Activated naive CD4-positive, alpha-beta T cell treated with anti-CD3 and anti-CD28 coated beads, Interleukin-2, amount 50 U/mL, for 16 hours (primary cell): Measurements from ENCODE around the gene MCM6.
"Not testable (repeated sequence)": the region's sequence is repeated elsewhere in the genome, so short reads cannot be mapped to it uniquely, and the experiment has no call there.

Experiments used
- DNase-seq: peaks from one replicate; pipeline ENCODE4 v3.0.0-alpha.2; 2020

MCM6 gene

DNA sequence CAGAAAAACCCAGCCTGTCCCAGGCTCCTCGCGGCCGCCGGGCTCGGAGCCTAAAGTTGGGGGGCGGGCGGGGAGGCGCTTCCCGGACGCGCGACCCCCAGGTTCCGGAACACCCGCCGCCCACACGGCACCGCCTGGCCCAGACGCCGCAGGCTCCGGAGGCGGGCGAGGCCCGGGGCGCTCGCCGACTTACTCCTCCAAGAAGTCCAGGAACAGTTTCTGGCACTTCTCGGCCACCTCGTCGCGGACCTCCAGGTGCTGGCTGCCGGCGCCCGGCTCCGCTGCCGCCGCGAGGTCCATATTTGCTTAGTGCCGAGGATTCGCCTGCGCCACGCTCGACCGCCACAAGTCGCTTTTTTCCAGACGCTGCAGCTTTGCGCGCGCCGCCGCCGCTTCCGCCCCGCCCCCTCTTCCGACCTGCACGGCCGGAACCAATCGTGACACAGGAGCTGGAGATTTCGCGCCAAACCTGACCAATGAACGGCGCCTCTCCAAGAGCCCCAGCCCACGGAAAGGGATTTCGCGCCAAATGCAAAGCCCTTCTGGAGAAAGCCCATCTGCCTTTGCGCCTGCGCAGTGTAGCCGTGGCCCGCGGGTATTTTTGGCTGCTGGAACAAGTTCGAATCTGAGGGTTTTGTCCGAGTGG lies at the start of gene MCM6:
TSS of gene MCM6 (minus strand) at position 378 of the 646 bp plus-strand sequence. CDS start at position 300, 78 bp downstream.
- peak; percentile 99 for DNase-seq

DNA sequence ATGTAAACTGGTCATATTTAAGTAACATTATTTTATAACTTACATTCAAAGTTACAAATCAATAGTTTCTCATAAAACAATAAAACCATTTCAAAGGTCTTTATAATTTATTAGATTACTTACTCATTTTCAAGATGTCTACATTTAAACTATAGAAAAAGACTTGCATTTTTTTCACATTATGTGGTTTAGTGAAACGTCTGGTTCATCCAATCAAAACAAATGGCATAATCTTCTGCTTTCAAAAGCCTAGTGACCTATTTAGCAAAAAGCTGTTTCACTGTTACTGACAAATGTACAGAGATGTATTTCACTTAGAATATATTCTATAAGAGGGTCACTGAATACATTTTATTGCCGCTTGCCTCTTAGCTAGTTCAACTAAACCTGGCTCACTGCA lies 49.3 kb upstream of the MCM6 start:
- DNase-seq: no peak

DNA sequence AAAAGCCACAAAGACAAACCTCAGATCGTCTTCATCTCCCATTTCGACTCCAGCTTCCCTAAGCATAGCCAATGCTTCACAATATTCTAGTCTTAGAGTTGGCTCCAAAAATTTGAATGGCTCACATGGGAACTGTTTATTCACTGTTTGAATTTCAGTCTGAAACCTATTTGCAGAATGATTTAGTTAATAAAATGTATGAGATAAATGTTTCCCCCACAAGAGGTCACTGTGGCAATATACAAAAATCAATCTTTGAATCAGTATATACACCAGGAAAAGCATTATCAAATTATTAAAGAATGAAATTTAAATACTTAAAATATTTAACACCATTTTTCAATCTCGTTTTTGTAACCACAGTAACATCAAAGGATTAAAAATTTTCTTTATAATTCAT lies 40.0 kb upstream of the MCM6 start:
- no peak for DNase-seq

DNA sequence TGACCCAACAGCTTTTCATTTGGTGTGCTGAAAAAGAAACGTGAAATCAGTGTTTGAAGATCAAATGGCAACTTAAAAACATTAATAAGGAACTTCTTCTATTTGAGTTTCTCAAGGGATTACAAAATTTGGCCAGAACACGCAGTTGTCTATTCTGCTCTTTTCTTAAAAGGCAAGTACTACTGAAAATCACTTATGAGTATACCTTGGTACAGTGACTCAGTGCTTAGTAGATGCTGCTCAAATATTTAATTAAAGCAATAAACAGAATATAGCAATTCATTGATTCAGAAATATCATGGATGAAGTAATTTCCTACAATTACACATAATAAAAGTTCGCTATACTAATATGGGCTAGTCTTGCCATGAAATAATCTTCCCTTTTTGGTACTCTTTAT lies 38.2 kb upstream of the MCM6 start:
- DNase-seq: no peak

DNA sequence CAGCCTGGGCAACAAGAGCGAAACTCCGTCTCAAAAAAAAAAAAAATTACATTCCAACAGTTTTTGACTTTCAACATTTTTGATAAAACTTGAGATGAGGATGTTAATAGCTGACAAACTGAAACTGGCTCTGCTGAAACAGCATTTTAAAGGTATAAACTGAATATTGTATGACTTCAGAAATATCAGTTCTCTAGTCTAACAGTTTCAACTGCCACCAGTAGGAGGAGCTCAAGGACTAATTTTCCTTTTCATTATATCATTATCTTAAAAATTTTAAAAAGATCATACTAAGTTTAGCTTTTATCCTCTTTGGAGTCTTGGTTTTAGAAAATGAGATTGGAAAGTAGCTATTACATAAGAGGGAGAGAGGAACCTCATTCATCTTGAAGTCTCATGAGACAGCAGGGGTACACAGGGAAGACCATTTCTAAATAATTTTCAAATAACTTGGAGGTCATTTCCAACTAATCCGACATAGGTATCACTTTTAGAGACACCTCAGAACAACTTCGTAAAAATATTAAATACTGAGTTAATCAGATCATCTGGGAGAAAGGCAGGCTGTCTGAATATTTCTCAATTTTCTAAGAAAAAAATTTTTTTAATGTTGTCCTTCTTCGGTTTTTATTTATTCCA lies 37.6 kb upstream of the MCM6 start:
- DNase-seq: peak; percentile 22

DNA sequence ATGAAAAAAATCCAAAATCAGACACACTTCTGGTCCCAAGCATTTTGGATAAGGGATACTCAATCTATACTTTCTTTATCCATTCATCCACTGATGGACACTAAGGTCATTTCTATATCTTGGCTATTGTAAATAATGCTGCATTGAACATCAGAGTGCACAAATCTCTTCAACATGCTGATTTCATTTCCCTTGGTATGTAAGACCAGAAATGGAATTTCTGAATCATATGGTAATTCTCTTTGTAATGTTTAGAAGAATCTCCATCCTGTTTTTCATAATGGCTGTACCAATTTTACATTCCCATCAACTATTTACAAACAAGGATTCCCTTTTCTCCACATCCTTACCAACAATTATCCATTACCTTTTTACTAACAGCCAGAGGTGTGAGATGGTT lies 33.7 kb upstream of the MCM6 start:
- no peak for DNase-seq

DNA sequence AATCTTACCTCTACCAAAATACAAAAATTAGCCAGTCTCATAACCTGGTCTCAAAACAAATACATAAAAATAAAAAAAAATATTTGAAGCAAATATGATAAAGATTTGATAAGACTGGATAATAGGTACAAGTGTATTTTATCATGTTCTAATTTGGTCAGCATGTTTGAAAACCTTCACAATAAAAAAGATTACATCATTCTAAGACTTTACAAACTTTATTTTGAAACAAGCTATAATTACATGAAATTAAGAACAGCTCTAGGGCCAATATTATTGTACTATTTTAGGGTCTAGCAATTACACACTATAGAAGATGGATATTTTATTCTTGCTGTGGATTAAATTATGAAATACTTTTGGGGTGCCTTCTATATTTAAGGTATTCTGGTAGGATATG lies 29.4 kb upstream of the MCM6 start:
- DNase-seq: no peak

DNA sequence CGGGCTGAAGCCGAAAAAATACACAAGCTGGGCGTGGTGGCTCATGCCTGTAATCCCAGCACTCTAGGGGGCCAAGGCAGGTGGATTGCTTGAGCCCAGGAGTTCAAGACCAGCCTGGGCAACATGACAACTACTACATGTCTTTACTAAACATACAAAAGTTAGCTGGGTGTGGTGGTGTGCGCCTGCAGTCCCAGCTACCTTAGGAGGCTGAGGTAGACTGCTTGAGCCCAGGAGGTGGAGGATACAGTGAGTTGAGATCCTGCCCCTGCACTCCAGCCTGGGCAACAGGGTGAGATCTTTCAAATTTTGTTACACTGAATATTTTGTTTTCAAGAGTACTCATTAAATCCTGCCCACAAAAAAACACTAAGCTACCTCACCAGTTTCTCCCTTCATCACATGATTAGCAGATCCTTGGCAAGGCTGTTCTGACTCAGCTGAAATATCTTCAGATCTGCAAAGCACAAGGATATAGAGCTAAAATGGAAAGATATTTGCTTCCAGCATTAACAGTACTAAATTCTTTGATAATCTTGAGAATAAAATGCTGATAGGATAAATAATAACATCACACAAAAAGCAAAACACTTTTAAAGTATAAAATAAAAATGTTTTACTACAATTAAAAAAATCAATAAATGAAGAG lies 28.2 kb upstream of the MCM6 start:
- no peak for DNase-seq

DNA sequence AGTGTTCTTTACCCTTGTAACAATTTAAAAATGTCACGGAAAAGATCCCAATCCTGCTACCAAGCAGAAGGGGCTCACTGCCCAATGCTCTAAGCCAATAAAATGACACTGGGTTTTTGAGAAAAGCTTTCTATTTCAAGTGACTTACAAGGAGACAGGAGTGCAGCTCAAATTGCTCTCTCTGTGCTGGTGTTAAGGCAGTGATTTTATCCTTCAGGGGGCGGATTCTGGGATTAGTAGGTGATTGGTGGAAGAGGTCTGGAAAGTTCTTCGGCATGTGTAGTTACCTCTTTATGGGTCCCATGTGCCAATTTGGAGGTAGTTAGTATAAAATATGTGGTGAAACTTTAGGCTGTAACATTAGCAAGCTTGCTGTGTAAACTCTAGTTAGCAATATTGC lies 27.4 kb upstream of the MCM6 start:
- no peak for DNase-seq

DNA sequence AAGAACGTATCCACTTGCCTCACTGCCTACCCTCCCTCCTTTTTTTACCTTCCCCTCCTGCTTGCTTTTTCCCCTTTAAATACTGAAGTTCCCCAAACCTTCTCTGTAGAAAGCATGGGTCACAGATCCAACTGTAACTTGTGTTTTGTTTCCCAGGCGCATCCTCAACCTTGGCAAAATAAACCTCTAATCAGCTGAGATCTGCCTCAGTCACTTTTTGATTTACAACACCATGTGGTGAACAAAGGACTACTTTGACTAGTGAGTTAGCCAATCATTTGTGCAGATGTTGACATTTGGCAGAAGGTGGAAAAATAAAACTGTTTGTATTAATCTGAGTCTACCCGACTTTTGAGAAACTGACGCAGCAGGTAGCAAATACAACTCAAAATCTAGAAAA lies 23.3 kb upstream of the MCM6 start:
- no peak for DNase-seq

DNA sequence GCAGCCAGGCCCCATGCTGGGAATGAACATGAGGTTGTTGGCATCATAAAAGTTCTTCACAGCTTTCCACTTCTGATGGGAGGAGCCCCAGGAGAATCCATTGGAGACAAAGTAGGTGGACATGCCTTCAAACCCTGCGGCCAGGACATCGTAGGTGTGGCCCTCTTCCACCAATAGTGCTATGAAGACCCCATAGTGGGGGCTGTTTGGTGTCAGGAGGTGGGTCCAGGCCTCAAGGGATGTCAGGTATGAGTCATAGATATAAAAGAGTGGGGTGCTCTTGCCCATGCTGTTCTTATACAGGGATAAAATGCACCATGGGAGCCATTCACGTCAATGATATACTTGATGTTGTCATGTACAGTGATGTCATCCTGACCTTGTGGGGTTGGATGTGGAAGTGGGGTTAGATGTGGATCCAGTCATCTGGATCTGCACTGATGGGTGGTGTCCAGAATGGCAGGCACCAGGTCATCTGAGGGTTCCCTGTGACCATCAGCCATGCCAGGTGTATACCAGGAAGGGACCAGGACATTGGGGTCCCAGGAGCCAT lies 22.1 kb upstream of the MCM6 start:
- no peak for DNase-seq

DNA sequence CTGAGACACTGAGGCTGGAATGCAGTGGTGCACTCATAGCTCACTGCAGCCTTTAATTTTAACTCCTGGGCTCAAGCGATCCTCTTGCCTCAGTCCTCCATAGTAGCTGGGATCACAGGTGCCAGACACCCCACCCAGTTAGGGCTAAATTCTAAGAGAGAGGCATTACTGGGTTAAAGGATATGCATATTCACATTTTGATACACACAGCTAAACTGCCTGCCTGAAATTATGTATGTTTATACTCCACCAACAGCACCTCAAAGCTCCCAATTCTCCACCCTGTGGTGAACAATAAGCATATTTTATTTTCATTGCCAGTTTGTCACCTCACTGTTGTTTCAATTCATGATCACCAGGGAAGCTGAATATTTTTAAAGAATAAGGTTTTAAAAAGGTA lies 18.7 kb upstream of the MCM6 start:
- DNase-seq: no peak

DNA sequence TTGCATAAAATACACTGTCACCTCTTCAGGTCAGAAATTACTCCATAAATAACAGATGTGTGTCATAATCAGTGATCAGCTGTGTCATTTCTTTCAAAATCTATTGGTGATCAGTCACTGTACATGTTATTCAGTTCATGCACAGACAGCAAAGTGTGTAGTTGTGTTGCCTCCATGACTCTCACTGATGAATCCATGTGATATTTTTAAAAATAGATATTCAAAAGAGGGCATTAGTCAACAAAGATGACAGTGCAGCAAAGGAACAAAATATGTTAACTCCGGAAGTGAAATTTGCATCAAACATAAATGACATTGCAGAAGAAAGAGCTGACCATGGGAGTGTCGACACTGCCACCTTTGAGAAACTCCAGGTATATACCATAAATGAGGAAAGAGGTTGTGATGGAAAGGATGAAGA lies 17.1 kb upstream of the MCM6 start:
- no peak for DNase-seq

DNA sequence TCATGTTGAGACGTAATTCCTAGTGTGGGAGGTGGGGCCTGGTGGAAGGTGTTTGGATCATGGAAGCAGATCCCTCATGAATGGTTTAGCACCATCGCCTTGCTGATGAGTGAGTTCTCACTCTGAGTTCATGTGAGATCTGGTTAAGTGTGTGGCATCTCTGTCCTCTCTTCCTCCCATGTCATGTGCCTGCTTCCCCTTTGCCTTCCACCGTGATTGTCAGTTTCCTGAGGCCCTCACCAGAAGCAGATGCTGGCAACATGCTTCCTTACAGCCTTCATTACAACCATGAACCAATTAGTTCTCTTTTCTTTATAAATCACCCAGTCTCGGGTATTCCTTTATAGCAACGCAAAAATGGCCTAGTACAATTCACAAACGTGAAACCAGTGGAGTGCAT lies 14.6 kb upstream of the MCM6 start:
- DNase-seq: no peak

DNA sequence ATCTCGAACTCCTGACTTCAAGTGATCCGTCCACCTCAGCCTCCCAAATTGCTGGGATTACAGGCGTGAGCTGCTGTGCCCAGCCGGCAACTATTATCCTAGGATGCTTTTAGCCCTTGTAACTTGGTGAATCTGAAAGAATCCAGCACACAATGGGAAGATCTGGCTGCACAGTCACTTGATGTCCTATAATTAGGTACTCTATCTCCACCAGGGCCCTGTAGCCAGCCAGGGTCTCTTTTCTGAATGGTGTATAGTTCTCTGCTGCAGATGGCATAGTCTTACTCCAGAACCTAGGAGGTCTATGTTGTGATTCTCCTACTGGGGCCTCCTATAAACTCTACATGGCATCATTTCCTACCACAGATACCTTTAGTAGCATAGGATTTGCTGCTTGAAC lies 13.9 kb upstream of the MCM6 start:
- no peak for DNase-seq

DNA sequence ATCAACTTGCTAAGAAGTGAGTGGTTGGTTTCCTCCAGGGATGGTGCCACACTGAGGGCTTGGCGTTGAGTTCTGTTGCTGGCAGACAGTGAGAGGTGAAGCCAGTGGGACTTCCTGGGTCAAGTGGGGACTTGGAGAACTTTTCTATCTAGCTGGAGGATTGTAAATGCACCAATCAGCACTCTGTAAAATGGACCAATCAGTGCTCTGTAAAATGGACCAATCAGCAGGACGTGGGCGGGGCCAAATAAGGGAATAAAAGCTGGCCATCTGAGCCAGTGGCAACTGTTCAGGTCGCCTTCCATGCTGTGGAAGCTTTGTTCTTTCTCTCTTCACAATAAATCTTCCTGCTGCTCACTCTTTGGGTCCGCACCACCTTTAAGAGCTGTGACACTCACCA lies 12.3 kb upstream of the MCM6 start:
- DNase-seq: not testable (repeated sequence)

DNA sequence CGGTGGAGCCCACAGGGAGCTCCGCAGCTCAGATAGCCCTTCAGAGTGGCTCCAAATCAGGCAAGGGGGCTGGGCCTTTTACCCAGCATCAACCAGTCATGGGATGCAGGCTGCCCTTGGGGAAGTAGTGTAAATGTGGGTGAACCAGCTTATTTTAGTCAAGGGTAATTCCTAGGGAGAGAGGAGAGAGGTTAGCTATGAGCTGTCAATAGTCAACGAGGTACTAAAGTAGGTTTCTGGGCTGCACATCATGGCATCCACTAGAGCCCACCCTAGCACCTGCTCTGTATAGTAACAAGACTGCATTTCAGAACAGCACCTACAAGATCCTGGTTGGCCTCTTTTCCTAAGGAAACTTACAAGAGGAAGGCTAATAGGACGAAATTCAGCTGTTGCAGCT lies 9.5 kb upstream of the MCM6 start:
- no peak for DNase-seq

DNA sequence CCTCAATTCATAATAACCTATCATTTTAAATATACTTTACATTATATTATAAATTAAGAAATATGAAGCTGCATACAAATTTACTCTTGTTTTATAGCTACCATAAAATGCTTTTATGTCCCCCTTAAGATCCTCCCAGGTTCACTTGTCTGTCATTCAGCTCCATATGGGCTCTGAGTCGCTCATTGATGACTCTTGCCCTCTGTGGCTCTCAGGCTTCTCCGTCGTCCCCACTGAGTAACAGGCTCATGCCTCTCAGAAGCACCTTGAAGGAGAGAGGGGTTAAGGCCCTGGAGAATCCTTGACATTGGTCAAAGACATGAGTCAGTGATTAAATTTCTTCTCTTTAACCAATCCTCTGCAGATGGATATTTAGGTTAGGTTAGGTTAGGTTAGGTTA lies 6.2 kb upstream of the MCM6 start:
- DNase-seq: no peak

DNA sequence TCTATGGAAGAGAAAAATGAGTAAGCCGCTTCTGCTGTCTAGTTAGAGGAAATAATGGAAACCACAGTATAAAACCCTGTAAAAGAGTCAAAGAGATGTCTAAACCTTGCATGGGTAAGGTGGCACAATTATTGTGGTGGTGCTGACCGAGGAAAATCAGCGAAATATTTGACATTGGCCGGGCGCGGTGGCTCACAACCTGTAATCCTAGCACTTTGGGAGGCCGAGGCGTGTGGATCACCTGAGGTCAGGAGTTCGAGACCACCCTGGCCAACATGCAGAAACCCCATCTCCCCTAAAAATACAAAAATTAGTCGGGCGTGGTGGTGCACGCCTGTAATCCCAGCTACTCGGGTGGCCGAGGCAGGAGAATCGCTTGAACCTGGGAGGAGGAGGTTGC lies 527 bp upstream of the MCM6 start:
- DNase-seq: not testable (repeated sequence)

DNA sequence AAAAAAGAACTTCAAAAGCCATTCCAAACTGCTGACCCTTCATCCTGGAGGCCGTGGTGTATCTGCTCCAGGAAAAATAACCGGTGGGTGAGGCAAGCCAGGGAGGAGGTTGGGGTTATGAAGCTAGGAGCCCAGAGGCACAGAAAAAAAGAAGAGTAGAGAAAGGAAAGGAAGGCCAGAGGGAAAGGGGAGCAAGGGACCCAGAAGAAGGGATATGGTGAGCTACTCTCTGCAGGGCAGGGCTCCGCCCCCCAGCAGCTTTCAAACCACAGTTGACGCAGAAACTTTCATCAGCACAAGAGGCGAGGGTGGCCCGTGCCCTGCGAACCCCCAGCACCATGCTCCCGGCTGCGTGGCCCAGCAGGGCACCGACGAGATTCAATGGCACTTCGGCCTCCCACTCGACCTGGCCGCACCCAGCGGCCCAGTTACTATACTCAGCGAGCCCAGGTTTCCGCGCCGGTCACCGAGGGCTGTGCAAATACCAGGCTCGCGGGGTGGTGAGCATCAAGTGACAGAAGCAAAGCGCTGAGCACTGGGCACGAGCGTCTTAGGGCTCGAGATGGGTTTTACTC lies 665 bp downstream of the MCM6 start:
- peak; percentile 81 for DNase-seq

DNA sequence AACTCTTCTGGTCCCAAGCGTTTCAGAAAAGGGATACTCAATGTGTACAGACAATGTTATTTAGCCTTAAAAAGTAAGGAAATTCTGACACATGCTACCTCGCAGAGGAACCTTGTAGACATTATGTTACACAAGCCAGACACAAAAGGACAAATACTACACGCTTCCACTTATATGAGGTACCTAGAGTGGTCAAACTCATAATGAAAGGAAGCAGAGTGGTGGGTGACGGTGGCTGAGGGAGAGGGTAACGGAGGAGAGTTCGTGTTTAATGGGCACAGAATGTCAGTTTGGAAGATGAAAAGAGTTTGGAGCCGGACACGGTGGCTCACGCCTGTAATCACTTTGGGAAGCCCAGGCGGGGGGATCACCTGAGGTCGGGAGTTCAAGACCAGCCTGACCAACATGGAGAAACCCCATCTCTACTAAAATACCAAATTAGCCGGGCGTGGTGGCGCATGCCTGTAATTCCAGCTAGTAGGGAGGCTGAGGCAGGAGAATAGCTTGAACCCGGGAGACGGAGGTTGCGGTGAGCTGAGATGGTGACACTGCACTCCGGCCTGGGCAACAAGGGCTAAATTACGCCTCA lies 1.4 kb downstream of the MCM6 start:
- DNase-seq: no peak

DNA sequence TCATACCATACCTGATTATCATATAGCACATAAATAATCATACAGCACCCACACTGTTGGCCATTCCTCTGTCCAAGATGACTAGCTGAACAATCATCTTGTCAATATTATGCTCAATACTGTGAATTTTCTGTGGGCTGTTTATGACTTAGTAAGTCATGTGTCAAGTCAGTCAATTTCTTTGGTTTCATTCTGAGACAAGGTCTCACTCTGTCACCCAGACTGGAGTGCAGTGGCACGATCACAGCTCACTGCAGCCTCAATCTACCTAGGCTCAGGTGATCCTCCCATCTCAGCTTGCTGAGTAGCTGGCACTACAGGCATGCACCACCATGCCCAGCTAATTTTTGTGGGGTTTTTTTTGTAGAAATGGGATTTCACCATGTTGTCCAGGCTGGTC lies 5.7 kb downstream of the MCM6 start:
- DNase-seq: no peak

DNA sequence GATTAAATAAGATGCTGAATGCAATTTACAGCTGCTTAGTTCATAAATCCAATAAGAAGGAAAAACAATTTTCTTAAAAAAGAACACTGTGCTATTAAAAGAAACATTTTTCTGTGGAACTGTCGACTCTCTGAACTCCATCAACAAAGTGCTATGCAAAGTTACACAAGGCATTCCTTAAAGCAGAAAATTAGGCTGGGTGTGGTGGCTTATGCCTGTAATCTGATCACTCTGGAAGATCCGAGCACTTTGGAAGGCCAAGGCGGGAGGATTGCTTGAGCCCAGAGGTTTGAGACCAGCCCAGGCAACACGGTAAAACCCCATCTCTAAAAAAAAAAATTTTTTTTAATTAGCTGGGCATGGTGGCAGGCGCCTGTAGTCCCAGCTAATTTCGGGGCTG lies 13.0 kb downstream of the MCM6 start:
- DNase-seq: no peak

DNA sequence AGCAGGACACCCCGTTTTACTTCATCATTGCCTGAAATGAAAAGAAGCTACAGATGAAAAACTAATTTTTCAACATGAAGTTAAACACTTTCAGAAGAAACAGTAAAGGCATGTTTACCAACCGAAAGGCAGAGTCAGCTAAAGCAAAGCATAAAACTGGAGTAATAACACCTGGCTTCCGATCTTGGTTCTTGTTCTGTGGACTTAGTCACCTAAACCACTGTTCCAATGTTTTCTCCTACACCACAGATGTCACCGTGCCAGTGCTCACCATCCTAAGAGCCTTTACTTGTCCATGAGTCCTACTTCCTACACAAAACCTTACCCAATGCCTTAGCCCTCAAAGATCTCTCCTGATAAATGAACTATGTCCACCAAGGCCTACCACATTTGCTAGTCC lies 13.5 kb downstream of the MCM6 start:
- no peak for DNase-seq
